Activated T-helper 9 cell treated with anti-CD3 and anti-CD28 coated beads, Interleukin-2, amount 50 U/mL, for 16 hours (primary cell): ENCODE measurements around the gene PTPN14.

Source experiments
- DNase-seq: peaks from one replicate; pipeline ENCODE4 v3.0.0-alpha.2; 2020; ENCODE audit warnings: low read depth

The PTPN14 gene

GRCh38 chr1:214427871-214428277 lies 123.5 kb downstream of the PTPN14 start:
- peak; percentile 12 for DNase-seq

DNA sequence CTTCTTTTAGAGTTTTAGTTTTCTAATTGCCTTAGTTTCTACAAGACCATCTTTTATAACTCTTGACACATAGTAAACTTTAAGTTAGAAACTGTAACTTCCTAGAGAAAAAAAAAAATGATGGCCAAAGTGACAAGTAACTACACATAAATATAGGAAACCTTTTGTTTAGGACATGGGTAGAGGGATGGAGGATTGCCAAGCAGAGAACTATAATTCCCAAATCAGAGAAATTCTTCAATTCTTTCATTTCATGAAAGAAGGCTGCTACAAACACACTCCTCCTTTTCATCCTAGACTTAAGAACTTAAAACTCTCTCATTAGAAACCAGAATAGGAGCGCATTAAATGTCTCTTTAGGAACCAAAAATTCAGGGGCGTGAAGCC lies 125.0 kb downstream of the PTPN14 start:
- no peak for DNase-seq

DNA sequence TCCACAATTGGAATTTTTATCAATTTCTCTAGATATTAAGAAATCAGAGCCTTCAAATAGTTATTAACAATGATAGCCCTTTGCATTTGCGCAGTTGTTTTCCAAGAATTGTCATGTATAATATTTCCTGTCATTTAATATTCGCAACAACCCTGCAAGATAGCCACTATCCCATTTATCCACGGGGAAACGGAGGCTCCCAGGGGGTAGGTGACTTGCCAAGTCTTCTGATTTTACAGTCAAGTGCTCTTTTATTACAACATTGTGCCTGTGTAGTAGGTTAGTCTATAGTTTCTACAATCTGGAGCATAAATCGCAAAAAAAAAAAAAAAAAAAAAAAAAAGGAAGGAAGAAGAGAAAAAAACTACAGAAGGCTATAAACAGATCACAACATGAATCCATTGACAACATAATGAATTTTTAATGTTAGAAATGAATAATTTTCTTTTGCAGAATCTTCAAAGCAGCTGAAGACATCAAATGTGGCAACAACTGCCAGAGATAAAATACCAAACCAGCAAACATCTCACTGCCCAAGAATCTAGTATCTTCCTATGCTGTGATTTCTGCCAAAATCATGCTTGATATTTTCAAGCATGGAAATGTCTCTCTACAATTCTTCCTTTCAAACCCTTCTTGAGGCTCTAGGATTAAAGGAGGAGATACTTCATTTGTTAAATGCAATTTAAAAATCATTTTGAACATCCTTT lies 125.5 kb downstream of the PTPN14 start:
- DNase-seq = no peak

DNA sequence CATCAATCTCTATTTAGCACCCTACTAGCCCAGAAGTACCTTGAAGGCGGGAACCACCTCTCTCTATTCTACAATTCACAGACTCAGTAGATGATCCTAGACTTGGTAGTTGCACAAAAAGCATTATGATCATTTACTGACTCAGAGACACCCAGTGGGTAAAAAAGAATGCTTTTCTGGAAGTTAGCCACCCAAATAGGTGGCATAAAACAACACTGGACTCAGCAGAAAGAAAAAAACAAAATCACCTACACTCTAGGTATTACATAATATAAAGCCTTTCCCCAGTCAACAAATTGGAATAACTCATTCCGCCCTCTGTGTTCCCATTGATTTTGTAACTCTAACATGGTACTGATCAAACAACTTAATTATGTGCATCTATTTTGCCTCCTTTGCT lies 126.3 kb downstream of the PTPN14 start:
- no peak for DNase-seq

- no peak for DNase-seq
Observed at GRCh38 chr1:214423045-214423444, 128.4 kb downstream of the PTPN14 start.

- DNase-seq = no peak
Observed at GRCh38 chr1:214422137-214422671, 129.2 kb downstream of the PTPN14 start.

- no peak for DNase-seq
Observed at GRCh38 chr1:214420833-214421232, 130.6 kb downstream of the PTPN14 start.

- DNase-seq = no peak
Observed at GRCh38 chr1:214420341-214420740, 131.1 kb downstream of the PTPN14 start.

GRCh38 chr1:214419650-214420049 lies 131.8 kb downstream of the PTPN14 start:
- no peak for DNase-seq

DNA sequence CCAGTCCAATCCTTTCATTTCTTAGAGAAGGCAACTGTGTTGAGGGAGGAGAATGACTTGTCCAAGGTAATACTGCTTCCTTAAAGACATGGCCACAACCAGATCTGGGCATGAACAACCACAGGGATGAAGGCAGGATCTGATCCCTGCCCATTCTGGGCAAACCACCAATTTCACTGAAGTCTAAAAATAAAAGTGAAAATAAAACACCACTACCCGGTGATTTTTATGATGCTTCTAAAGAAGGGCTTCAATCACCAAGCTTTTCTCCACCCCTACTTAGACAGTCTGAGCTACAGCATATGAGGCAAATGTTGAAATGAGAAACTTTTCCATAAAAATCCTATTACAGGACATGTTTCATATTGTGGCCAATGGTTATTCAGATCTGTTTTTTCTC lies 133.0 kb downstream of the PTPN14 start:
- no peak for DNase-seq

DNA sequence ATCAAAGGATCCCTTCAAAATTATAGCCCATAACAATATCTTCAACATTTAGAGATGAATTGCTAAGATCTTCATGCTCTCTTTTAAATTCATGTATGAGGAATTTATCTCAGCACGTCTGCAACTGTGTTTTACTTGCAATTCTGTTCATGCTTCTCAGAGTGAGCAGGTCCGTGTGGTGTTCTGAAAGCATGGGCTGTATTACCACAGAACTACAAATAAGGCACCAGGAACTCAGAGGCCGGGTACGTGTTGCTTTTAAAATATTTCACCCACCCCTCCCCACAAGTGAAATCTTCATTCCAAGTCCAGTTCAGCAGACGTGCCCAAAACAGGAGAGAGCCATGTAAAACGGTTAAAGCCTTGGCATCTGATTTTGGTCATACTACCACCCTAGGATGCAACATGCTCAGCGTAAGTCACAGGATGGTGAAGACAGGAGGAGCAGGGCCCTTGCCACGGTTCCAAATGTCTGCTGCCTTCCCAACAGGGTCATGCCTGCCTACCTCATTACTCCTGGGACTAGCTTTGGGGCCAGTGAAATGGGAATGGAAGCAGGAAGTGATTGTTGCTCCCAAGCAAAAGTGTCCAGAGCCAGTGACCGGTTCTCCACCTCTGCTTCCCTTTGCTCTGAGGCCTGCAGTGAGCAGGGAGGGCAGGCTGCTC lies 133.7 kb downstream of the PTPN14 start:
- no peak for DNase-seq

GRCh38 chr1:214416858-214417257 lies 134.5 kb downstream of the PTPN14 start:
- DNase-seq = no peak

DNA sequence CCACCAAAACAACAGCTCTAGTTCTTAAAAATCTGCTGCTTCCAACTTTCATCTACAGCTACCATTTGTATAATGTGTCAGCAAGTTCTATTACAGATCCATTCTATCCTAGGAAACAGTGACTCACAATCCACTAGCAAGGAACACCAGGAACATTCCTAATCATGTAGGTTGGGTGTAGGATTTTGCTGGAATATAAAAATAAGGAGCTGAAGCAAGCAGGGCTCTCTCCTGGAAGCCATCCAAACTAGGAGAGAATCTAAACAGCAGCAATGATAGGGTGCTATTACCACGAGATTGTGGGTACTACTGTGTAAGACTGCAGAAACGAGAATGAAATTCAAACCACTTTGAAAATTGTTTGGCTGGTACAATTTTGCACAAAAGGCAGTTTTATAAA lies 135.0 kb downstream of the PTPN14 start:
- DNase-seq = no peak

DNA sequence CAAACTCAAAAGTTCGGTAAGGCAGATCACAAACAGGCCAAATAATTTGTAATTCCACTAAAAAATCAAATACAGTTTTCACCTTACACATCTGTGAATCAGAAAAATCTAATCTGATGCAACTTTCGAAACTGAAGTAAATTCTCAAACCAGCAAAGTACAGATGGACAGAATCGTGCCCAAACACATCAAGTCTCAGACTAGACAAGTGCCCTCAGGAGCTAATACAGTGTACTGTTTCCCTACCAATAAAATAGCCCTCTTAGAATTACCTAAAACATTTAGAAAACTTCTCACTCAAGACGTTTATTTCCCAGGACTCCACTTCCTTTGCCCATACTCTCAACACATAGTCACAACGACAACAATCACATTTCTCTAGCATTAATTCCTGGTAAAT lies 136.3 kb downstream of the PTPN14 start:
- DNase-seq = no peak

DNA sequence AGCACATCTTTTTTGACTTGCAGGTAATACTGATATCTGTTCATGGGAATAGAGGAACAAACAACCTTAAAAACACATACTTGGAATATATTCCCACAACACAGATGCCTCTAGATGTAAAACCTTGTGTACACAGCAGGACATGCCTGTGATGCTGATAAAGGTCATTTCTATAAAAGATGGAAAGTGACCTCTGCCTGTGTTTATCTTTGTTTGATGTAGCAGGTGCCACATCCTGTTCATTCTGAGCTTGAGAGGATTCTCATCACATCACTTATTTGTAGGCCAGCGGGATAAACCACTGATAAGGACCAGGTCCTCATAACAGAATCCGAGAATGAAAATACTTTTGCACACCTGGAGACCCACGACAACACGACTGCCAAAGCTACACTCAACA lies 136.7 kb downstream of the PTPN14 start:
- DNase-seq = no peak

DNA sequence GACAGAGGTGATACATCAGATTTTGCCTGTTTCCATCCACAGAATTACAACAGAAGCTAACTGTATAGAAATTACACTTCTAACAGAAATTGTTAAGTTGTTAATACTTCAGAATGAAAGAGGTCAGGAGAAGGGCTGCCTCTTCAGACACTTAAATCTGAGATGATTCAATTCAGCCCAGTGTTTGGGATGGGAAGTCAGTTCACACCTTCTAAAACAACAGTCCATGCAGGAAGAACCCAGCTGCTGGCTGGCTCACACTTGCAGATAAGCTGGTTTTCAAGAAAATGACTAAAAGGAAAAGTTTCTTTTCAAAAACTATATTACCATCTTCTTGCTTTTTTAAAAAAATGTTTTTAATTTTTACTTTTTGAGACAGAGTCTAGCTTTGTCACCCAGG lies 138.1 kb downstream of the PTPN14 start:
- DNase-seq = no peak

- no peak for DNase-seq
Observed at GRCh38 chr1:214404571-214405213, 146.7 kb downstream of the PTPN14 start.

DNA sequence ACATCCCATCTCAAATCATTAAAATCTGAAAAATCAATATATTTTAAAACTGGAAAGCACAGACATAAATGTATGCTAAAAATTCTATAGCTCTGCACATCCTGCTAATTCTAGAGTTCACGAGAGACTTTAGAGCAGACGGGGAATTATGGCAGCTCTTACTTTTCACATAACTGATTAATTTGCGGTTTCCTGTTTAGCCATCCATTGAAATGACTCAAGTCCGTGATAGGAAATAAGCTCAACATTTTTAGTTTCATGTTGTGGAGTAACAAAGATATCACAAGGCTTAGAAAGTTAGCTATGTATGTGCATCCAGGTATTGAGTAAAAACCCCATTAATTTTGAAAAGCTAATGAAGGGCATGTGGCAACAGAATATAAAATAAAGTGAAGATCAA lies 147.2 kb downstream of the PTPN14 start:
- DNase-seq = no peak

- DNase-seq = no peak
Observed at GRCh38 chr1:214403431-214403830, 148.0 kb downstream of the PTPN14 start.

GRCh38 chr1:214402613-214403083 lies 148.8 kb downstream of the PTPN14 start:
- no peak for DNase-seq

- no peak for DNase-seq
Observed at GRCh38 chr1:214401666-214402065, 149.7 kb downstream of the PTPN14 start.

GRCh38 chr1:214400131-214400530 lies 151.3 kb downstream of the PTPN14 start:
- no peak for DNase-seq

DNA sequence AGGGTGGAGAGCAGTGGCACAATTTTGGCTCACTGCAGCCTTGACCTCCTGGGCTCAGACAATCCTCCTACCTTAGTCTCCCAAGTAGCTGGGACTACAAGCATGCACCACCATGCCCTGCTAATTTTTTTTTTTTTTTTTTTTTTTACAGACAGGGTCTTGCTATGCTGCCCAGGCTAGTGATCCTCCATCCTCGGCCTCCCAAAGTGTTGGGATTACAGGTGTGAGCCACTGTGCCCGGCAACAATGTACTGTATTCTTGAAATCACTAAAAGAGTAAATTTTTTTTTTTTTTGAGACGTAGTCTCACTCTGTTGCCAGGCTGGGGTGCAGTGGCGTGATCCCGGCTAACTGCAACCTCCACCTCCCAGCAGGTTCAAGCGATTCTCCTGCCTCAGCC lies 152.9 kb downstream of the PTPN14 start:
- DNase-seq = no peak
